GM12873 (cell line): ENCODE data around the gene GPC5.

Experiments used
- TF ChIP-seq, protein P1 (sequence below): IDR thresholded peaks from 2 replicates; pipeline ENCODE4 v1.5.1; 2012; ENCODE audit warnings: low read depth, mild to moderate bottlenecking, moderate library complexity, low read length, control low read depth; ENCODE audit not compliant: insufficient read depth; ENCODE audit errors: missing control alignments

Gene GPC5

DNA sequence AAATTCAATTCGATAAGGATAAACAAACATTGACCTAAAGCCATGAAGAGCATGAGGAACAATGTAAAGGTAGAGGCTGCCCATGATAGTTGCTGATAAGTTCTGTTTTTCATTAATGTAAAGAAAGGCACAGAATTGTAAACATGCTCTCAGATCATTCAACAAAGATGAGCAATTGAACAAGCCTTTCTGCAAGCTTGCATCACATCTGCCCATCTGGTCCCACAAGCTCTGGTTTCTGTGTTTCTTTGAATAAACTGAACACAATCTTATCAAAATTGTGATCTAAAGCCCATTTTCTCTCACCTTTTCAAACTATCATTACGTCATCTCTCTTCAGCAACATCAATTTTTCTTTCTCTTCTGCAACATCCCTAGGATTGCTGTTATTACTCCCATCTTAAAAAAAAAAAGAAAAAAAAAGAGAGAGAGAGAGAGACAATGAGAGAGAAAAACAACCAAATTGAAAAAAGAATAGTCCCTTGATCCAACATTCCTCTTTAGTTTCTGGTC lies 1340.9 kb downstream of the GPC5 start:
- TF ChIP-seq, protein P1, sequence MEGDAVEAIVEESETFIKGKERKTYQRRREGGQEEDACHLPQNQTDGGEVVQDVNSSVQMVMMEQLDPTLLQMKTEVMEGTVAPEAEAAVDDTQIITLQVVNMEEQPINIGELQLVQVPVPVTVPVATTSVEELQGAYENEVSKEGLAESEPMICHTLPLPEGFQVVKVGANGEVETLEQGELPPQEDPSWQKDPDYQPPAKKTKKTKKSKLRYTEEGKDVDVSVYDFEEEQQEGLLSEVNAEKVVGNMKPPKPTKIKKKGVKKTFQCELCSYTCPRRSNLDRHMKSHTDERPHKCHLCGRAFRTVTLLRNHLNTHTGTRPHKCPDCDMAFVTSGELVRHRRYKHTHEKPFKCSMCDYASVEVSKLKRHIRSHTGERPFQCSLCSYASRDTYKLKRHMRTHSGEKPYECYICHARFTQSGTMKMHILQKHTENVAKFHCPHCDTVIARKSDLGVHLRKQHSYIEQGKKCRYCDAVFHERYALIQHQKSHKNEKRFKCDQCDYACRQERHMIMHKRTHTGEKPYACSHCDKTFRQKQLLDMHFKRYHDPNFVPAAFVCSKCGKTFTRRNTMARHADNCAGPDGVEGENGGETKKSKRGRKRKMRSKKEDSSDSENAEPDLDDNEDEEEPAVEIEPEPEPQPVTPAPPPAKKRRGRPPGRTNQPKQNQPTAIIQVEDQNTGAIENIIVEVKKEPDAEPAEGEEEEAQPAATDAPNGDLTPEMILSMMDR, result no peak

DNA sequence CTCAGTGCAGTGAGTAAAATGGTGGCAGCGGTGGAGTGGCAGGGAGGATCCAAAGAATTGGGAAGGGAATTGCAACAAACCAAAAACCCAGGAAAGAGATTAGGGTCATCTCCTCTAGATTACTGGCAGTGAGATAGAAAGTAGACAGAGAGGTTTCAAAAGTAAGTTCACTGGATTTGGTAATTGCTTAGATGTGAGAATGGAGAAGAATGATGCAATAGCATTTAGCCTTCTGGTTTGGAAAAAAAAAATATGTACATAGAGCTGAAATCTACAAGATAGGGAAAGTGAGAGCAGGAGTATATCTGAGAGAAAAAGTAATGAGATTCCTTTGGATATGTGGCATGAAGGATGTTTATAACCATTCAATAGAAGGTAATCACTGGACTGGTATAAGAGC lies 1345.6 kb downstream of the GPC5 start:
- TF ChIP-seq, protein P1, result no peak

- TF ChIP-seq, protein P1, result no peak
These were observed 1346.8 kb downstream of the GPC5 start for GRCh38 chr13:92745258-92745657.

GRCh38 chr13:92761710-92762109 lies 1363.3 kb downstream of the GPC5 start:
- TF ChIP-seq, protein P1, result no peak

GRCh38 chr13:92767468-92767867 lies 1369.0 kb downstream of the GPC5 start:
- TF ChIP-seq, protein P1, result no peak

- TF ChIP-seq, protein P1, result no peak
These were observed 1370.2 kb downstream of the GPC5 start for GRCh38 chr13:92768602-92769001.

DNA sequence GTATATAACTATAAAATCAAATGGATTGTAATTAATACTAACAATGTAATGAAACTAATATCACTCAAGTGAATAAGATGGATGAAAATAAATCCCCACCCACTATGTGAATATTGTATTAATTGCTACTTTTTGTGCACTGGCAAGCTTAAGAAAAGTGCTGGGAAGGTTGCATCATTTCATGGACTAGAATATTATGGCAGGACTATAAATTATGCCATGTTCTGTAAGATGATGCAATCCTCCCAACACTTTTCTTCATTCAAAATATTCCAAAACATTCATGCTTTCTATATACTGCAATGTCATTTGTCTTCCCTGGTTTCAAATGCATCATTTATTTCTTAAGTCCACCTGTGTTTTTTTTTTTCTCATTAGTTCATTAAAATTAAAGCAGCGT lies 1370.6 kb downstream of the GPC5 start:
- TF ChIP-seq, protein P1, result no peak

DNA sequence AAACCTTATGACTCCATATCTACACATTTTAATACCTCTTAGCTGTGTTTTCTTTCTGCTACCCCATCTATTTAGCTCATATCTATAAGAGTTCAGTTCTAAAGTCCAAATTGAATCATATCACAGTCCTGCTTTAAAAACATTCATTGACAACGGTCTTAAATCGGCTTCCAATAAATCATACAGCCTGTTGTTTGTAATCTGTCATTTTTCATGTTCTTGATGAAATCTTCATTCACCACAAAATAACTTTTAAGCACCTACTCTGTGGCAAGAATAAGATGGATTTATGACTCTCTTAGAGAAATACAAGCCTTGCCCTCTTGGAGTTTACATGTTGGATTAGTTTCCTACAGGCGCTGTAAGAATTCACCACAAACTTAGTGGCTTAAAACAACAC lies 1377.2 kb downstream of the GPC5 start:
- TF ChIP-seq, protein P1, result no peak
